Epithelial cell of prostate (primary cell): Measurements from ENCODE around the gene ASXL1.

Source experiments
- DNase-seq: peaks from one replicate; pipeline ENCODE4 v3.0.0-alpha.2; 2011; ENCODE audit warnings: low read depth, low spot score
- H3K27ac ChIP-seq: fragments of 450-650 bp; 2 replicates; pipeline ENCODE4 v1.5.1; 2017; ENCODE audit warnings: mild to moderate bottlenecking

The ASXL1 gene

GRCh38 chr20:32449057-32449889 is 91.1 kb downstream of the ASXL1 start:
- no peak overlapping the region for H3K27ac ChIP-seq

GRCh38 chr20:32449890-32450401 is 91.8 kb downstream of the ASXL1 start:
- no peak for DNase-seq
- no peak overlapping the region for H3K27ac ChIP-seq

More at GRCh38 chr20:32449057-32449889, 91.1 kb downstream of the ASXL1 start:
- DNase-seq: no peak

- no peak for DNase-seq
- no peak overlapping the region for H3K27ac ChIP-seq
Observed at GRCh38 chr20:32450484-32451061, 92.4 kb downstream of the ASXL1 start.

- no peak for DNase-seq
- no peak overlapping the region for H3K27ac ChIP-seq
Observed at GRCh38 chr20:32451340-32451681, 93.2 kb downstream of the ASXL1 start.

GRCh38 chr20:32451682-32452461 is 93.7 kb downstream of the ASXL1 start:
- no peak overlapping the region for H3K27ac ChIP-seq
- DNase-seq: no peak

- no peak for DNase-seq
- H3K27ac ChIP-seq: no peak overlapping the region
Observed at GRCh38 chr20:32452776-32453466, 94.8 kb downstream of the ASXL1 start.

- no peak overlapping the region for H3K27ac ChIP-seq
- DNase-seq: no peak
Observed at GRCh38 chr20:32453467-32454163, 95.5 kb downstream of the ASXL1 start.

GRCh38 chr20:32454164-32455145 is 96.3 kb downstream of the ASXL1 start:
- no peak overlapping the region for H3K27ac ChIP-seq
- no peak for DNase-seq

GRCh38 chr20:32455171-32455900 is 97.2 kb downstream of the ASXL1 start:
- H3K27ac ChIP-seq: no peak overlapping the region
- DNase-seq: no peak

- DNase-seq: no peak
- no peak overlapping the region for H3K27ac ChIP-seq
Observed at GRCh38 chr20:32455901-32456701, 98.0 kb downstream of the ASXL1 start.

- H3K27ac ChIP-seq: no peak overlapping the region
- DNase-seq: no peak
Observed at GRCh38 chr20:32456869-32457478, 98.8 kb downstream of the ASXL1 start.

GRCh38 chr20:32457479-32457986 is 99.4 kb downstream of the ASXL1 start:
- no peak for DNase-seq
- H3K27ac ChIP-seq: no peak overlapping the region

- DNase-seq: no peak
- H3K27ac ChIP-seq: no peak overlapping the region
Observed at GRCh38 chr20:32458061-32458836, 100.1 kb downstream of the ASXL1 start.

GRCh38 chr20:32458837-32459220 is 100.7 kb downstream of the ASXL1 start:
- no peak overlapping the region for H3K27ac ChIP-seq
- no peak for DNase-seq

GRCh38 chr20:32460231-32460630 is 102.1 kb downstream of the ASXL1 start:
- no peak for DNase-seq
- H3K27ac ChIP-seq: no peak overlapping the region
